ENCODE results near the gene TNFSF15. TPM values are rescaled to one million over a fixed set of nuclear protein-coding genes. Genes with fewer than 3 reads are reported as not detected.

TNFSF15 gene
- total and polyA plus RNA-seq, 3 donors (not counting 1 experiment from before 2014, with no cell fraction given) = 0.74 to 2.1 (median 1.3) TPM

Other genes starting within 250 kb of the TNFSF15 start
- 100 to 1,000 TPM in 1 of 2 donors, 10 to 100 TPM in 1; 99.6 to 130 TPM for gene ATP6V1G1, start 218.3 kb downstream of the TNFSF15 start, total RNA-seq
- 102 TPM for gene ATP6V1G1, start 218.3 kb downstream of the TNFSF15 start, polyA plus RNA-seq
- gene TMEM268, start 194.7 kb downstream of the TNFSF15 start, total RNA-seq = 10 to 100 TPM in 1 of 2 donors, 1 to 10 TPM in 1; 9.3 to 13.2 TPM
- gene TMEM268, start 194.7 kb downstream of the TNFSF15 start, polyA plus RNA-seq = 5.6 TPM
- gene TEX53, start 148.2 kb downstream of the TNFSF15 start, total RNA-seq = not detected
- not detected for gene TEX53, start 148.2 kb downstream of the TNFSF15 start, polyA plus RNA-seq
- not detected for gene TEX48, start 123.8 kb downstream of the TNFSF15 start, total RNA-seq
- not detected for gene TEX48, start 123.8 kb downstream of the TNFSF15 start, polyA plus RNA-seq
- not detected for gene TNFSF8, start 124.6 kb upstream of the TNFSF15 start, total RNA-seq
- gene TNFSF8, start 124.6 kb upstream of the TNFSF15 start, polyA plus RNA-seq = not detected

Data from mammary epithelial cell (primary cell).